RWPE1 (cell line): ENCODE data around the gene USP24.

Experiments
- CTCF ChIA-PET: fragments of 350-600 bp; sonication (Branson Sonifier 250); formaldehyde crosslinking; extraction: SDS; loops from one replicate; lab custom pipeline; 2021; lab: Yijun Ruan, JAX
- POLR2A ChIA-PET: fragments of 400-600 bp; formaldehyde crosslinking; extraction: SDS; loops from one replicate; lab custom pipeline; 2020; ENCODE audit warnings: antibody characterized with exemption; ENCODE audit not compliant: low non-redundant PET; lab: Yijun Ruan, JAX
- DNase-seq: peaks from one replicate; pipeline ENCODE4 v3.0.0; 2012; ENCODE audit warnings: low spot score
- H3K27ac ChIP-seq: fragments of 450-650 bp; 2 replicates; pipeline ENCODE4 v1.5.1; 2017
- TF ChIP-seq, protein P1 (sequence below): fragments of 450-650 bp; conservative IDR thresholded peaks from 2 replicates; pipeline ENCODE4 v1.5.1; 2017; ENCODE audit warnings: low read depth, mild to moderate bottlenecking

Gene USP24

GRCh38 chr1:55021942-55022546 is 193.1 kb downstream of the USP24 start:
- peak overlapping the region; percentile 52 for H3K27ac ChIP-seq
- TF ChIP-seq, protein P1, sequence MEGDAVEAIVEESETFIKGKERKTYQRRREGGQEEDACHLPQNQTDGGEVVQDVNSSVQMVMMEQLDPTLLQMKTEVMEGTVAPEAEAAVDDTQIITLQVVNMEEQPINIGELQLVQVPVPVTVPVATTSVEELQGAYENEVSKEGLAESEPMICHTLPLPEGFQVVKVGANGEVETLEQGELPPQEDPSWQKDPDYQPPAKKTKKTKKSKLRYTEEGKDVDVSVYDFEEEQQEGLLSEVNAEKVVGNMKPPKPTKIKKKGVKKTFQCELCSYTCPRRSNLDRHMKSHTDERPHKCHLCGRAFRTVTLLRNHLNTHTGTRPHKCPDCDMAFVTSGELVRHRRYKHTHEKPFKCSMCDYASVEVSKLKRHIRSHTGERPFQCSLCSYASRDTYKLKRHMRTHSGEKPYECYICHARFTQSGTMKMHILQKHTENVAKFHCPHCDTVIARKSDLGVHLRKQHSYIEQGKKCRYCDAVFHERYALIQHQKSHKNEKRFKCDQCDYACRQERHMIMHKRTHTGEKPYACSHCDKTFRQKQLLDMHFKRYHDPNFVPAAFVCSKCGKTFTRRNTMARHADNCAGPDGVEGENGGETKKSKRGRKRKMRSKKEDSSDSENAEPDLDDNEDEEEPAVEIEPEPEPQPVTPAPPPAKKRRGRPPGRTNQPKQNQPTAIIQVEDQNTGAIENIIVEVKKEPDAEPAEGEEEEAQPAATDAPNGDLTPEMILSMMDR, result peak; percentile 93
- DNase-seq, result peak; percentile 92
- POLR2A ChIA-PET, result no interaction called here
- CTCF ChIA-PET, result interaction anchor here (0.5 to 2.4 kb wide), 28 partner anchors 9 to 1700 kb away, joined by 3 to 39 read pairs (median 4); partner anchors contain the start of gene PCSK9

GRCh38 chr1:55018395-55018794 is 196.8 kb downstream of the USP24 start:
- DNase-seq, result no peak
- ChIA-PET CTCF (interaction anchor here (1.1 kb wide), 2 partner anchors 22 to 68 kb away, joined by 3 read pairs; no protein-coding TSS in a partner anchor), POLR2A (no interaction called here)
- H3K27ac ChIP-seq, result no peak overlapping the region
- TF ChIP-seq, protein P1, result no peak
